Measurements from ENCODE around the gene LYPD6.

DNA sequence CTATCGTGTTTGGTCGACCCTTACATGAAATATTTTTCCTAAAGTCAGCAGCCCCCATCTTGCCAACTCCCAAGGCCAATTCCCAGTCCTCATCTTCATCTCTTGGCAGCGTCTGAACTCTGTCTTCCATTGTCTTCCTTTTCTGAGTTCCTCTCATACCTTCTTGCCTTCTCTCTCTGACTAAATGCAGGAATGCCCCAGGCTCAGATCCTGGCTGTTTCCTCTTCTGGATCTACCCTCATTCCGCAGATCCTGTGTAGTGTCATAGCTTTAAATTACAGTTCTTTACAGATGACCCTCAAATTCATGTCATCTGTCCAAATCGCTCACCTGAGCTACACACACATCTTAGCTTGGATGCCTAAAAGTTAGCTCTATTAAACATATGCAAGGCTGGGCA lies 162.5 kb downstream of the LYPD6 start:
- TF ChIP-seq EP300 (IDR thresholded peaks at IDR 0.05), result no peak
- no peak for TF ChIP-seq POLR2A (IDR thresholded peaks at IDR 0.05; ENCODE audit: low read depth)
- TF ChIP-seq POLR2AphosphoS5 (IDR thresholded peaks at IDR 0.05), result no peak
- no peak for TF ChIP-seq CTCF (IDR thresholded peaks at IDR 0.05)

Data from esophagus muscularis mucosa (tissue), 4 donors.